ENCODE results near the gene CCNL1.
A peak's percentile ranks its signal among the peaks of the same experiment; 100 is the strongest.

Gene CCNL1

GRCh38 chr3:157107644-157108133, 52.3 kb downstream of the CCNL1 start:
- Histone ChIP-seq H3K4me2 (ENCODE audit: insufficient read depth, low read length, poor library complexity, severe bottlenecking) (no peak overlapping the region), H2BK5ac (ENCODE audit: low read length) (no peak overlapping the region), H3K9ac (ENCODE audit: low read depth, low read length, poor library complexity) (no peak overlapping the region), H3K4me3 (ENCODE audit: low read length in 2 of 2) (no peak overlapping the region), H2AFZ (ENCODE audit: low read length) (no peak overlapping the region), H4K91ac (ENCODE audit: low read depth, low read length, poor library complexity) (no peak overlapping the region), H3K9me3 (replicated peaks in 1 of 2; ENCODE audit: control insufficient read depth in 2 of 2, insufficient read depth in 1 of 2, low read depth in 1 of 2, low read length in 2 of 2) (no peaks in the 10 kb centered on the region), H3K79me1 (ENCODE audit: low read depth, low read length) (no peaks in the 10 kb centered on the region), H3K4ac (ENCODE audit: low read length) (no peak overlapping the region), H3K36me3 (replicated peaks in 1 of 2; ENCODE audit: control insufficient read depth in 2 of 2, insufficient read depth in 2 of 2, low read length in 2 of 2) (no peaks in the 10 kb centered on the region), H2BK120ac (ENCODE audit: low read depth, low read length) (no peak overlapping the region), H3K4me1 (ENCODE audit: control insufficient read depth in 2 of 2, insufficient read depth in 1 of 2, low read depth in 1 of 2, low read length in 2 of 2) (peaks cover 17 to 24% of the 10 kb centered on the region in 2 donors), H3K14ac (ENCODE audit: low read length) (no peak overlapping the region), H4K8ac (ENCODE audit: low read depth, low read length) (no peak overlapping the region), H3K23ac (ENCODE audit: low read depth, low read length, poor library complexity) (no peak overlapping the region), H2BK12ac (ENCODE audit: low read length) (no peak overlapping the region), H2BK15ac (ENCODE audit: low read length) (no peak overlapping the region), H3K18ac (ENCODE audit: low read length) (no peak overlapping the region), H3K27me3 (ENCODE audit: control insufficient read depth in 3 of 3, insufficient read depth in 3 of 3, low read depth in 1 of 3, low read length in 3 of 3) (peaks cover 0 to 1% (median 0%) of the 10 kb centered on the region in 3 experiments), H3K27ac (replicated peaks; ENCODE audit: low read length) (no peak overlapping the region), H2AK5ac (ENCODE audit: low read depth, low read length) (no peak overlapping the region)
- WGBS, 2 donors (ENCODE audit: extremely low coverage in 2 of 2, insufficient read length in 2 of 2, insufficient replicate concordance in 1 of 2), result no CpG with 5 or more reads among the region's 5 CpGs
- DNase-seq (ENCODE audit: low spot score), result no peak

GRCh38 chr3:157107037-157107436, 52.9 kb downstream of the CCNL1 start:
- H3K27ac ChIP-seq (replicated peaks; ENCODE audit: low read length), result no peak overlapping the region
- WGBS, 2 donors (ENCODE audit: extremely low coverage in 2 of 2, insufficient read length in 2 of 2, insufficient replicate concordance in 1 of 2), result no CpG with 5 or more reads among the region's 2 CpGs
- H3K4ac ChIP-seq (ENCODE audit: low read length), result no peak overlapping the region
- H2BK15ac ChIP-seq (ENCODE audit: low read length), result no peak overlapping the region
- no peak overlapping the region for H3K9ac ChIP-seq (ENCODE audit: low read depth, low read length, poor library complexity)
- H2BK5ac ChIP-seq (ENCODE audit: low read length), result no peak overlapping the region
- H3K79me1 ChIP-seq (ENCODE audit: low read depth, low read length), result no peaks in the 10 kb centered on the region
- no peak overlapping the region for H2BK12ac ChIP-seq (ENCODE audit: low read length)
- no peak overlapping the region for H3K14ac ChIP-seq (ENCODE audit: low read length)
- H4K91ac ChIP-seq (ENCODE audit: low read depth, low read length, poor library complexity), result no peak overlapping the region
- no peaks in the 10 kb centered on the region for H3K36me3 ChIP-seq (replicated peaks in 1 of 2; ENCODE audit: control insufficient read depth in 2 of 2, insufficient read depth in 2 of 2, low read length in 2 of 2)
- no peak for DNase-seq (ENCODE audit: low spot score)
- H2AFZ ChIP-seq (ENCODE audit: low read length), result no peak overlapping the region
- no peak overlapping the region for H4K8ac ChIP-seq (ENCODE audit: low read depth, low read length)
- H3K23ac ChIP-seq (ENCODE audit: low read depth, low read length, poor library complexity), result no peak overlapping the region
- no peaks in the 10 kb centered on the region for H3K9me3 ChIP-seq (replicated peaks in 1 of 2; ENCODE audit: control insufficient read depth in 2 of 2, insufficient read depth in 1 of 2, low read depth in 1 of 2, low read length in 2 of 2)
- H3K4me1 ChIP-seq (ENCODE audit: control insufficient read depth in 2 of 2, insufficient read depth in 1 of 2, low read depth in 1 of 2, low read length in 2 of 2), result peaks cover 14 to 18% of the 10 kb centered on the region in 2 donors
- no peaks in the 10 kb centered on the region for H3K27me3 ChIP-seq (ENCODE audit: control insufficient read depth in 3 of 3, insufficient read depth in 3 of 3, low read depth in 1 of 3, low read length in 3 of 3)
- no peak overlapping the region for H2BK120ac ChIP-seq (ENCODE audit: low read depth, low read length)
- H3K18ac ChIP-seq (ENCODE audit: low read length), result no peak overlapping the region
- no peak overlapping the region for H3K4me3 ChIP-seq (ENCODE audit: low read length in 2 of 2)
- H2AK5ac ChIP-seq (ENCODE audit: low read depth, low read length), result no peak overlapping the region
- no peak overlapping the region for H3K4me2 ChIP-seq (ENCODE audit: insufficient read depth, low read length, poor library complexity, severe bottlenecking)

GRCh38 chr3:157104928-157105652, 54.9 kb downstream of the CCNL1 start:
- Histone ChIP-seq H2AFZ (ENCODE audit: low read length) (peak overlapping the region; percentile 81), H2BK15ac (ENCODE audit: low read length) (no peak overlapping the region), H3K14ac (ENCODE audit: low read length) (no peak overlapping the region), H3K27me3 (ENCODE audit: control insufficient read depth in 3 of 3, insufficient read depth in 3 of 3, low read depth in 1 of 3, low read length in 3 of 3) (no peaks in the 10 kb centered on the region), H2BK5ac (ENCODE audit: low read length) (no peak overlapping the region), H3K9me3 (replicated peaks in 1 of 2; ENCODE audit: control insufficient read depth in 2 of 2, insufficient read depth in 1 of 2, low read depth in 1 of 2, low read length in 2 of 2) (no peaks in the 10 kb centered on the region), H3K4me2 (ENCODE audit: insufficient read depth, low read length, poor library complexity, severe bottlenecking) (no peak overlapping the region), H3K18ac (ENCODE audit: low read length) (no peak overlapping the region), H3K4ac (ENCODE audit: low read length) (no peak overlapping the region), H3K27ac (replicated peaks; ENCODE audit: low read length) (no peak overlapping the region), H3K36me3 (replicated peaks in 1 of 2; ENCODE audit: control insufficient read depth in 2 of 2, insufficient read depth in 2 of 2, low read length in 2 of 2) (no peaks in the 10 kb centered on the region), H4K91ac (ENCODE audit: low read depth, low read length, poor library complexity) (no peak overlapping the region), H3K9ac (ENCODE audit: low read depth, low read length, poor library complexity) (no peak overlapping the region), H4K8ac (ENCODE audit: low read depth, low read length) (no peak overlapping the region), H3K4me3 (ENCODE audit: low read length in 2 of 2) (no peak overlapping the region), H2AK5ac (ENCODE audit: low read depth, low read length) (no peak overlapping the region), H2BK120ac (ENCODE audit: low read depth, low read length) (no peak overlapping the region), H2BK12ac (ENCODE audit: low read length) (no peak overlapping the region), H3K23ac (ENCODE audit: low read depth, low read length, poor library complexity) (no peak overlapping the region), H3K4me1 (ENCODE audit: control insufficient read depth in 2 of 2, insufficient read depth in 1 of 2, low read depth in 1 of 2, low read length in 2 of 2) (peaks cover 11 to 18% of the 10 kb centered on the region in 2 donors), H3K79me1 (ENCODE audit: low read depth, low read length) (no peaks in the 10 kb centered on the region)
- WGBS, 2 donors (ENCODE audit: extremely low coverage in 2 of 2, insufficient read length in 2 of 2, insufficient replicate concordance in 1 of 2), result no CpG with 5 or more reads among the region's 7 CpGs
- DNase-seq (ENCODE audit: low spot score), result no peak

- no peak overlapping the region for H4K91ac ChIP-seq (ENCODE audit: low read depth, low read length, poor library complexity)
- no peak overlapping the region for H3K4me2 ChIP-seq (ENCODE audit: insufficient read depth, low read length, poor library complexity, severe bottlenecking)
- DNase-seq (ENCODE audit: low spot score), result no peak
- no peak overlapping the region for H3K14ac ChIP-seq (ENCODE audit: low read length)
- H3K4me1 ChIP-seq (ENCODE audit: control insufficient read depth in 2 of 2, insufficient read depth in 1 of 2, low read depth in 1 of 2, low read length in 2 of 2), result peaks cover 11 to 18% of the 10 kb centered on the region in 2 donors
- no peak overlapping the region for H3K27ac ChIP-seq (replicated peaks; ENCODE audit: low read length)
- H2BK120ac ChIP-seq (ENCODE audit: low read depth, low read length), result no peak overlapping the region
- H3K9ac ChIP-seq (ENCODE audit: low read depth, low read length, poor library complexity), result no peak overlapping the region
- no peaks in the 10 kb centered on the region for H3K36me3 ChIP-seq (replicated peaks in 1 of 2; ENCODE audit: control insufficient read depth in 2 of 2, insufficient read depth in 2 of 2, low read length in 2 of 2)
- no peak overlapping the region for H2BK5ac ChIP-seq (ENCODE audit: low read length)
- H3K18ac ChIP-seq (ENCODE audit: low read length), result no peak overlapping the region
- WGBS, 2 donors (ENCODE audit: extremely low coverage in 2 of 2, insufficient read length in 2 of 2, insufficient replicate concordance in 1 of 2), result no CpG with 5 or more reads among the region's 4 CpGs
- H3K9me3 ChIP-seq (replicated peaks in 1 of 2; ENCODE audit: control insufficient read depth in 2 of 2, insufficient read depth in 1 of 2, low read depth in 1 of 2, low read length in 2 of 2), result no peaks in the 10 kb centered on the region
- no peak overlapping the region for H2BK12ac ChIP-seq (ENCODE audit: low read length)
- no peak overlapping the region for H3K4me3 ChIP-seq (ENCODE audit: low read length in 2 of 2)
- H3K79me1 ChIP-seq (ENCODE audit: low read depth, low read length), result no peaks in the 10 kb centered on the region
- no peak overlapping the region for H2AK5ac ChIP-seq (ENCODE audit: low read depth, low read length)
- H2BK15ac ChIP-seq (ENCODE audit: low read length), result no peak overlapping the region
- H3K23ac ChIP-seq (ENCODE audit: low read depth, low read length, poor library complexity), result no peak overlapping the region
- no peak overlapping the region for H3K4ac ChIP-seq (ENCODE audit: low read length)
- H4K8ac ChIP-seq (ENCODE audit: low read depth, low read length), result no peak overlapping the region
- H2AFZ ChIP-seq (ENCODE audit: low read length), result peak overlapping the region; percentile 66
- peaks cover 0 to 5% (median 0%) of the 10 kb centered on the region in 3 experiments for H3K27me3 ChIP-seq (ENCODE audit: control insufficient read depth in 3 of 3, insufficient read depth in 3 of 3, low read depth in 1 of 3, low read length in 3 of 3)
Observed at GRCh38 chr3:157104521-157104920, 55.4 kb downstream of the CCNL1 start.

All from neuronal stem cell (in vitro differentiated cells).